ENCODE data around the gene PDE4D. TPM values are rescaled to one million over a fixed set of nuclear protein-coding genes. Genes with fewer than 3 reads are reported as not detected.

Gene PDE4D
- total RNA-seq, 1 experiment from 2014 or later, result 2.1 TPM

- no peak overlapping the region for H3K27ac Mint-ChIP-seq
- Histone ChIP-seq H2BK12ac (ENCODE audit: insufficient read length, low read depth, low read length) (no peak overlapping the region), H2AK5ac (ENCODE audit: insufficient read length, low read length) (no peak overlapping the region), H3K27ac (ENCODE audit: insufficient read length, low read depth, low read length) (no peak overlapping the region), H3K18ac (ENCODE audit: insufficient read length, low read depth, low read length) (no peak overlapping the region), H4K91ac (ENCODE audit: insufficient read length, low read depth, low read length) (no peak overlapping the region), H2BK120ac (ENCODE audit: low read depth, low read length, poor library complexity, severe bottlenecking) (no peak overlapping the region), H3T11ph (ENCODE audit: low read length) (no peak overlapping the region), H4K5ac (ENCODE audit: insufficient read length, low read depth, low read length) (no peak overlapping the region), H3K23me2 (ENCODE audit: insufficient read length, low read depth, low read length, poor library complexity, severe bottlenecking) (no peaks in the 10 kb centered on the region), H4K20me1 (ENCODE audit: control insufficient read depth, insufficient read depth, insufficient read length) (no peaks in the 10 kb centered on the region), H3K4me2 (ENCODE audit: insufficient read depth, insufficient read length, low read length) (no peak overlapping the region), H3K79me1 (ENCODE audit: insufficient read depth, low read depth, low read length, poor library complexity, severe bottlenecking) (no peaks in the 10 kb centered on the region), H3K79me2 (ENCODE audit: insufficient read depth, low read length) (no peaks in the 10 kb centered on the region), H2BK5ac (ENCODE audit: insufficient read length, low read length) (no peak overlapping the region), H2BK20ac (ENCODE audit: low read depth, low read length, poor library complexity, severe bottlenecking) (no peak overlapping the region), H3K4me1 (ENCODE audit: insufficient read depth, low read length) (no peaks in the 10 kb centered on the region; the same call in 1 of the 2 replicates), H2AFZ (ENCODE audit: low read length) (no peak overlapping the region), H2BK15ac (ENCODE audit: low read depth, low read length) (no peak overlapping the region), H3K9me3 (ENCODE audit: control insufficient read depth, low read depth, low read length) (no peaks in the 10 kb centered on the region), H4K8ac (replicated peaks; ENCODE audit: insufficient read length, low read depth, low read length) (no peak overlapping the region), H3K9ac (ENCODE audit: extremely low read depth, insufficient read length, low read length) (no peak overlapping the region), H3K23ac (ENCODE audit: insufficient read length, low read depth, low read length) (no peak overlapping the region), H3K14ac (ENCODE audit: insufficient read depth, low read length) (no peak overlapping the region), H3K27me3 (ENCODE audit: insufficient read depth, low read length) (no peaks in the 10 kb centered on the region), H3K4ac (ENCODE audit: low read depth, low read length) (no peak overlapping the region), H3K56ac (ENCODE audit: insufficient read length, low read depth, low read length) (no peak overlapping the region)
- no CpG with 5 or more reads among the region's 4 CpGs for WGBS (ENCODE audit: extremely low coverage, insufficient read length, low lambda C conversion rate)
- no peak for DNase-seq
- peaks cover 11 to 14% of the 10 kb centered on the region in 2 experiments for H3K4me1 Mint-ChIP-seq
- no peak overlapping the region for H3K4me3 Mint-ChIP-seq
- no peak for TF ChIP-seq CTCF (conservative IDR thresholded peaks at IDR 0.05)
- H3K36me3 Mint-ChIP-seq (ENCODE audit: insufficient read depth in 1 of 3, low read depth in 3 of 3), result no peaks in the 10 kb centered on the region
- H3K9me3 Mint-ChIP-seq, result no peaks in the 10 kb centered on the region
- no peaks in the 10 kb centered on the region; the same call in 1 of the 2 replicates for H3K27me3 Mint-ChIP-seq (ENCODE audit: low read depth)
Observed at GRCh38 chr5:59795141-59795540, 98.4 kb downstream of the PDE4D start.
